Loucy (cell line): ENCODE results near the gene CD4.
A peak's percentile ranks its signal among the peaks of the same experiment; 100 is the strongest.

Experiments
- H2AFZ ChIP-seq: fragments of 200-600 bp; sonication (generic); 2 replicates; pipeline ENCODE4 v1.6.0; 2016; ENCODE audit warnings: antibody characterized with exemption, mild to moderate bottlenecking, low read length, moderate library complexity
- H3F3A ChIP-seq: fragments of 200-600 bp; 2 replicates; pipeline ENCODE4 v1.6.0; 2016; ENCODE audit warnings: antibody characterized with exemption, low read depth, mild to moderate bottlenecking
- H3K27me3 ChIP-seq: fragments of 200-600 bp; sonication (generic); 2 replicates; pipeline ENCODE4 v1.6.1; 2014; ENCODE audit warnings: low read length, mild to moderate bottlenecking; ENCODE audit not compliant: insufficient read depth, poor library complexity, severe bottlenecking
- H3K36me3 ChIP-seq: fragments of 200-600 bp; sonication (generic); 2 replicates; pipeline ENCODE4 v1.6.1; 2016; ENCODE audit warnings: low read length; ENCODE audit not compliant: insufficient read depth
- H3K4me1 ChIP-seq: fragments of 200-600 bp; sonication (generic); 2 replicates; pipeline ENCODE4 v1.5.1; 2014; ENCODE audit warnings: low read length, mild to moderate bottlenecking; ENCODE audit not compliant: insufficient read depth, poor library complexity, severe bottlenecking
- H3K4me2 ChIP-seq: fragments of 200-600 bp; sonication (generic); 2 replicates; pipeline ENCODE4 v1.6.0; 2014; ENCODE audit warnings: antibody characterized with exemption, low read length, low read depth, mild to moderate bottlenecking; ENCODE audit not compliant: poor library complexity, severe bottlenecking
- H3K4me3 ChIP-seq: fragments of 200-600 bp; sonication (generic); 2 replicates; pipeline ENCODE4 v1.5.1; 2014; ENCODE audit warnings: low read length, mild to moderate bottlenecking, mixed read lengths; ENCODE audit not compliant: poor library complexity, severe bottlenecking
- H3K79me2 ChIP-seq: fragments of 200-600 bp; sonication (generic); 2 replicates; pipeline ENCODE4 v1.6.1; 2014; ENCODE audit warnings: low read length; ENCODE audit not compliant: insufficient read depth
- H3K9ac ChIP-seq: fragments of 200-600 bp; sonication (generic); 2 replicates; pipeline ENCODE4 v1.6.0; 2014; ENCODE audit warnings: mild to moderate bottlenecking, low read depth, low read length, moderate library complexity; ENCODE audit not compliant: poor library complexity, severe bottlenecking
- H3K9me2 ChIP-seq: fragments of 200-600 bp; sonication (generic); replicated peaks from 2 replicates; pipeline ENCODE4 v1.6.1; 2016; ENCODE audit warnings: low read depth, low read length, mixed read lengths
- H3K9me3 ChIP-seq: fragments of 200-600 bp; sonication (generic); 2 replicates; pipeline ENCODE4 v1.6.1; 2014; ENCODE audit warnings: mild to moderate bottlenecking, antibody characterized with exemption, low read length, low read depth; ENCODE audit not compliant: insufficient read depth
- H4K20me1 ChIP-seq: fragments of 200-600 bp; sonication (generic); 2 replicates; pipeline ENCODE4 v1.6.0; 2014; ENCODE audit warnings: antibody characterized with exemption, low read length, mild to moderate bottlenecking; ENCODE audit not compliant: insufficient read depth, poor library complexity, severe bottlenecking
- CTCF ChIP-seq: fragments of 200-600 bp; sonication (generic); conservative IDR thresholded peaks from 2 replicates; pipeline ENCODE4 v1.5.1; 2014; ENCODE audit warnings: mild to moderate bottlenecking, antibody characterized with exemption, low read length
- EZH2phosphoT487 ChIP-seq: fragments of 200-600 bp; IDR thresholded peaks from 2 replicates; pipeline ENCODE4 v1.6.1; 2018; ENCODE audit warnings: antibody characterized with exemption, mild to moderate bottlenecking, moderate library complexity, borderline replicate concordance

The CD4 gene

GRCh38 chr12:6745741-6746525 lies 43.4 kb upstream of the CD4 start:
- Histone ChIP-seq H3K9me3 (no peaks in the 10 kb centered on the region), H3K36me3 (peaks cover 31% of the 10 kb centered on the region; the same call in 1 of the 2 replicates), H3K27me3 (no peaks in the 10 kb centered on the region), H3K4me3 (no peak overlapping the region), H2AFZ (no peak overlapping the region), H3K4me1 (peaks cover 20% of the 10 kb centered on the region), H4K20me1 (no peaks in the 10 kb centered on the region), H3K4me2 (peak overlapping the region; percentile 22), H3K9ac (peak overlapping the region; percentile 46), H3F3A (no peaks in the 10 kb centered on the region), H3K9me2 (no peaks in the 10 kb centered on the region), H3K79me2 (peaks cover 11% of the 10 kb centered on the region; the same call in 1 of the 2 replicates)
- TF ChIP-seq EZH2phosphoT487 (no peak), CTCF (no peak)

DNA sequence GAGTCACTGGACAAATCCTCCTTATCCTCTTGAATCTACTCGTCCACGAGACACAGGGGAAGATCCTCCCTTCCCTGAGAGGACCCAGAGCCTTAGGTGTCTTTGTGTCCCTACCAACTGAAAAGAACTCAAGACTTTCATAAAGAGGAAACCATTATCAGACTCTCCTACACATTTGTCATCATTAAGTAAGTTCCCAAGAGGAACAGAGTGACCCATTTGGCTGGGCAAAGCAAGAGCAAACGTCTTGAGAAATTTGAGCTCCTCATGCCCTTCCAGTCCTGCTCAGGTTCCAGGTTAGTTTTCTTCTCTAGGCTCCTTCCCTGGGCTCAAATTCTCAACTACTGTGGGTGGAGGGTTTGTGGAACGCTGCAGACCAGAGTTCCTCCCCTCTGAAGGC lies 42.1 kb upstream of the CD4 start:
- H3K79me2 ChIP-seq: peaks cover 23% of the 10 kb centered on the region
- no peak overlapping the region for H3K9ac ChIP-seq
- no peaks in the 10 kb centered on the region for H3K27me3 ChIP-seq
- H2AFZ ChIP-seq: no peak overlapping the region
- TF ChIP-seq CTCF: no peak
- TF ChIP-seq EZH2phosphoT487: no peak
- no peak overlapping the region for H3K4me2 ChIP-seq
- H3K36me3 ChIP-seq: peaks cover 31% of the 10 kb centered on the region; the same call in 1 of the 2 replicates
- H4K20me1 ChIP-seq: peaks cover 7% of the 10 kb centered on the region
- no peaks in the 10 kb centered on the region for H3K9me3 ChIP-seq
- no peak overlapping the region for H3K4me3 ChIP-seq
- H3K4me1 ChIP-seq: peaks cover 32% of the 10 kb centered on the region
- no peaks in the 10 kb centered on the region for H3F3A ChIP-seq
- no peaks in the 10 kb centered on the region for H3K9me2 ChIP-seq

DNA sequence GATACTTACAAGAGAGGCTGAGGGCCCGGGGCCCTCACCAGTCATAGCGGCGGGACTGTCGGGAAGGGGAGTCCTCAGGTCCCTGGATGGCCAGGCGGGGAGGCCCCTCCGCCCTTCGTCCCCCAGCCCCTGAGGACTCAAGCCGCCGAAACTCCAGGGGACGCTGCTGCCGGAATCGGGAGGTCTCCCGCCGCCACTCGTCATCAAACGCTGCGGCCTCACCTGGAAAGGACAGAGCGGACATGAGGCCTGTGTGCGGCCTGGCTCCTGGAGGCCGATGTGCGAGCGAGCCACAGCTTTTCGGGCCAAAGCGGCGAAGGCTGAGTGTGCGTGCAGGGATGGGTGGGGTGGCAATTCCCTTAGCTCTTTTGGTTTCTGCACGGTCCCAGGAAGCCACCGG lies 40.6 kb upstream of the CD4 start:
- Histone ChIP-seq H3K9me3 (no peaks in the 10 kb centered on the region), H2AFZ (no peak overlapping the region), H3K4me3 (no peak overlapping the region), H3K4me2 (no peak overlapping the region), H4K20me1 (peaks cover 13% of the 10 kb centered on the region), H3K4me1 (peaks cover 36% of the 10 kb centered on the region), H3K9me2 (no peaks in the 10 kb centered on the region), H3K79me2 (peaks cover 30% of the 10 kb centered on the region), H3K36me3 (peaks cover 31% of the 10 kb centered on the region; the same call in 1 of the 2 replicates), H3K9ac (no peak overlapping the region), H3F3A (no peaks in the 10 kb centered on the region), H3K27me3 (peaks cover 3% of the 10 kb centered on the region)
- TF ChIP-seq EZH2phosphoT487 (no peak), CTCF (no peak)
